Bronchus fibroblast of lung (primary cell): ENCODE measurements around the gene CLK3. TPM values are rescaled to one million over a fixed set of nuclear protein-coding genes. Genes with fewer than 3 reads are reported as not detected.

Source experiments
- total RNA-seq: library from RNA; depleted of rRNA; stranded (reverse); fragments of >200 nt; gene quantifications from 2 replicates; pipeline ENCODE4 v1.2.3, GENCODE V29; 2015

Gene CLK3
- 67.9 and 77.7 TPM in 2 replicates for total RNA-seq

DNA sequence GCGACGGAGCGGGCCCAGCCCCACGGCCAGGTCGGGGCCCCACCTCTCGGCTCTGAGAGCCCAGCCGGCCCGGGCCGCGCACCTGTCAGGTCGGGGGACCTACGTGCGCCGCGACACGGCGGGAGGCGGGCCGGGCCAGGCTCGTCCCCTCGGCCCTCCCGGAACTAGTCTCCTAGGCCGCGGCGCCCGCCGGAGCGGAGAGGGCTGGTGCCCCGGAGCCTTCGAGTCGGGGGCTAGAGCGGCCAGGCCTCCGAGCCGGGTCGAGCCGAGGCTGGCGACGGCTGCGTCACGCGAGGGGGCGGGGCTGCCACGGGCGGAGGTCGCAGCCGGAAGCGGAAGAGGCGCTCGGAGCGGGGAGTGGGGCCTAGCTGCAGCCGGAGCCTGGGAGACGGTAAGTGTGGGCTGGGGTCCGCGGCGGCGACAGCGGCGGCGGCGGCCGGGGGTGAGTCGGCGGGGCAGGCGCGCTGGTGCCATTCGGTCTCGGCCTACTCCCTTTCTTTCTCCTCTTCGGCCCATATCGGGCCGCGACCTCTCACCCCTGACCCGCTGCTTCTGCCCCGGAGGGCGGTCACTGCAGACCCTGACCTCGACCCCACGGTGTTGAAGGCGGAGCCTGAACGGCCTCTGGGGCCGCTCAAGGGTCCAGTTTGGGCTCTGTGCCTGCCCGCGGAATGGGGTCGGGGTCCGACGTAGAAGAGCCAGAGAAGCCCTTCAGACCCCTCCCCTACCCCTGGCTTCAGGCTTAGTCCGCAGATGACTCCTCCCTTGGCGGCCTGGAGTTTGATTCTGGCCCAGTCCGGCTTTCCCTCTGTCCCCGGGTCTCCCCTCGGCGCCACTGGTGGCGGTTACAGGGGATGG is at the start of gene CLK3:
TSS of gene CLK3 (plus strand) at position 329 of the 858 bp plus-strand sequence. CDS start 3,361 bp downstream, outside the sequence.

Other genes starting within 250 kb of the CLK3 start
- gene CYP11A1, start 248.2 kb upstream of the CLK3 start, total RNA-seq = 0.30 and 0.84 TPM in 2 replicates
- 24.7 and 26.2 TPM in 2 replicates for gene SEMA7A, start 181.9 kb upstream of the CLK3 start, total RNA-seq
- 76.1 and 77.5 TPM in 2 replicates for gene UBL7, start 154.7 kb upstream of the CLK3 start, total RNA-seq
- gene ARID3B, start 74.6 kb upstream of the CLK3 start, total RNA-seq = 1.8 and 3.0 TPM in 2 replicates
- gene EDC3, start 80.2 kb downstream of the CLK3 start, total RNA-seq = 9.4 and 11.9 TPM in 2 replicates
- not detected in 2 replicates for gene CYP1A1, start 109.7 kb downstream of the CLK3 start, total RNA-seq
- not detected in 2 replicates for gene CYP1A2, start 133.0 kb downstream of the CLK3 start, total RNA-seq
- gene CSK, start 166.2 kb downstream of the CLK3 start, total RNA-seq = 21.1 and 23.5 TPM in 2 replicates
- gene LMAN1L, start 197.0 kb downstream of the CLK3 start, total RNA-seq = not detected in 2 replicates
- not detected in 2 replicates for gene CPLX3, start 210.8 kb downstream of the CLK3 start, total RNA-seq
- 14.4 and 14.5 TPM in 2 replicates for gene ULK3, start 227.3 kb downstream of the CLK3 start, total RNA-seq